Activated B cell treated with CpG ODN at 0.5 μM for 24 hours (primary cell): ENCODE data around the gene ADAM12. TPM values are rescaled to one million over a fixed set of nuclear protein-coding genes. Genes with fewer than 3 reads are reported as not detected.

Experiments
- ATAC-seq: fragments of 200-7000 bp; cut with Tn5 transposase; one replicate; pipeline ENCODE4 v1.10.0; 2021; ENCODE audit warnings: low read depth, mild to moderate bottlenecking, moderate library complexity
- CTCF ChIA-PET: fragments of 350-600 bp; sonication (Branson Sonifier 250); formaldehyde crosslinking; loops from one replicate; lab custom pipeline; 2021; ENCODE audit warnings: antibody characterized with exemption; lab: Charles Lee
- POLR2A ChIA-PET: fragments of 350-600 bp; sonication (Branson Sonifier 250); formaldehyde crosslinking; loops from one replicate; lab custom pipeline; 2021; ENCODE audit warnings: antibody characterized with exemption; lab: Charles Lee
- DNase-seq: peaks from one replicate; pipeline ENCODE4 v3.0.0; 2022
- H3K27ac Mint-ChIP-seq: one replicate; pipeline ENCODE4 v1.8.0; 2020; ENCODE audit warnings: mixed read lengths
- H3K27me3 Mint-ChIP-seq: one replicate; pipeline ENCODE4 v1.8.0; 2021; ENCODE audit warnings: mixed read lengths
- H3K36me3 Mint-ChIP-seq: one replicate; pipeline ENCODE4 v1.8.0; 2021; ENCODE audit warnings: low read depth, mixed read lengths
- H3K4me1 Mint-ChIP-seq: one replicate; pipeline ENCODE4 v1.8.0; 2021; ENCODE audit warnings: mixed read lengths
- H3K4me3 Mint-ChIP-seq: one replicate; pipeline ENCODE4 v1.8.0; 2020; ENCODE audit warnings: mild to moderate bottlenecking, mixed read lengths
- H3K9me3 Mint-ChIP-seq: one replicate; pipeline ENCODE4 v1.8.0; 2020; ENCODE audit warnings: mixed read lengths
- intact Hi-C: fragments of 100-400 bp; cut with micrococcal nuclease; formaldehyde crosslinking; loops from one replicate; pipeline ENCODE4 v1.15.1; 2024
- total RNA-seq: library from RNA; stranded (reverse); gene quantifications from 2 replicates; pipeline ENCODE4 v1.2.3, GENCODE V29; 2022
- TF ChIP-seq, protein P1 (sequence below): fragments of 200-600 bp; IDR thresholded peaks from one replicate; pipeline ENCODE4 v1.8.0; 2022; ENCODE audit warnings: antibody characterized with exemption, mild to moderate bottlenecking

The ADAM12 gene
- total RNA-seq, 1 donor from 2014 or later = 0.84 TPM

DNA sequence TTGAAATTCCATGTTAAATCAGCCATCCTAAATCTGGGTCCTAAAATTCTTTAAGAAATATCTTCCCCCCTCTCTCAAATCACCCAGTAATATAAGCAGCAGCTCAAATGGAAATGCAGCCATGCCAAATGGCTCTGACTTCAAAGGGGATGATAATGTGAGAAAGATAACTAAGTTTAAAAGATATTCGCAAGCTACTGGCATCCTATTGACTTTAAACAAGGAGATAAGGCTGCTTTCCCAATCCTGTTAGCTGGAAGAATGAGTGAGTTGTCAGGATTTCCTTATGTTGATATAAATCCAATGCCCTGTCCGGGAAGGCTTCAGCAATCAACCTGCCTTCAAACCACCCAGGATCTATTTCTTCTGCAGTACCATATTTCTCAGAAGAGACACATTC lies 320.0 kb downstream of the ADAM12 start:
- Mint-ChIP-seq H3K36me3 (no peaks in the 10 kb centered on the region), H3K9me3 (no peaks in the 10 kb centered on the region), H3K4me1 (no peaks in the 10 kb centered on the region), H3K27ac (no peak overlapping the region), H3K27me3 (peaks cover 1% of the 10 kb centered on the region), H3K4me3 (no peak overlapping the region)
- ChIA-PET POLR2A (no interaction called here), CTCF (no interaction called here)
- ATAC-seq (no peak), DNase-seq (no peak)
- TF ChIP-seq, protein P1, sequence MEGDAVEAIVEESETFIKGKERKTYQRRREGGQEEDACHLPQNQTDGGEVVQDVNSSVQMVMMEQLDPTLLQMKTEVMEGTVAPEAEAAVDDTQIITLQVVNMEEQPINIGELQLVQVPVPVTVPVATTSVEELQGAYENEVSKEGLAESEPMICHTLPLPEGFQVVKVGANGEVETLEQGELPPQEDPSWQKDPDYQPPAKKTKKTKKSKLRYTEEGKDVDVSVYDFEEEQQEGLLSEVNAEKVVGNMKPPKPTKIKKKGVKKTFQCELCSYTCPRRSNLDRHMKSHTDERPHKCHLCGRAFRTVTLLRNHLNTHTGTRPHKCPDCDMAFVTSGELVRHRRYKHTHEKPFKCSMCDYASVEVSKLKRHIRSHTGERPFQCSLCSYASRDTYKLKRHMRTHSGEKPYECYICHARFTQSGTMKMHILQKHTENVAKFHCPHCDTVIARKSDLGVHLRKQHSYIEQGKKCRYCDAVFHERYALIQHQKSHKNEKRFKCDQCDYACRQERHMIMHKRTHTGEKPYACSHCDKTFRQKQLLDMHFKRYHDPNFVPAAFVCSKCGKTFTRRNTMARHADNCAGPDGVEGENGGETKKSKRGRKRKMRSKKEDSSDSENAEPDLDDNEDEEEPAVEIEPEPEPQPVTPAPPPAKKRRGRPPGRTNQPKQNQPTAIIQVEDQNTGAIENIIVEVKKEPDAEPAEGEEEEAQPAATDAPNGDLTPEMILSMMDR = no peak
- intact Hi-C loops = no loop called here

DNA sequence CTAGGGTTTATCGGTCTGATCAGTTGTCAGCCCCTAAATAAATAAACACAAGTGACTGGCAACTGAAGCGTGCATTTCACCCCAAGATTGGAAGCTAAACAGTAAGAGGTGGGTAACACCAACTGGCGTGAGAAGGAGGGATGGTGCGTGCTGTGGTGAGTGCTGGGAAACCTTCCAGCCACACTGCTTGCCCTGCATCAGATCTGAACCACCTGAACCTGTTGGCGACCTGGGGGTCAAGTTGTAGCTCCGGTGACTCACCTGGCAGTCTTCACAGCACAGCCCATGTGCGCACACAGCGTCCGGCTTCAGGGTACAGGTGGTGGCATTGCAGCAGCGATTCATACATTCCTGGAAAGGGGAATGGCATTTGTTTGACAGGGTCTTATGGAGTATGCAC lies 321.8 kb downstream of the ADAM12 start:
- intact Hi-C loops = no loop called here
- Mint-ChIP-seq H3K36me3 (no peaks in the 10 kb centered on the region), H3K9me3 (no peaks in the 10 kb centered on the region), H3K27me3 (no peaks in the 10 kb centered on the region), H3K4me3 (no peak overlapping the region), H3K4me1 (no peaks in the 10 kb centered on the region), H3K27ac (no peak overlapping the region)
- CTCF ChIA-PET = no interaction called here
- TF ChIP-seq, protein P1 = no peak
- DNase-seq (no peak), ATAC-seq (no peak)
- POLR2A ChIA-PET = no interaction called here

DNA sequence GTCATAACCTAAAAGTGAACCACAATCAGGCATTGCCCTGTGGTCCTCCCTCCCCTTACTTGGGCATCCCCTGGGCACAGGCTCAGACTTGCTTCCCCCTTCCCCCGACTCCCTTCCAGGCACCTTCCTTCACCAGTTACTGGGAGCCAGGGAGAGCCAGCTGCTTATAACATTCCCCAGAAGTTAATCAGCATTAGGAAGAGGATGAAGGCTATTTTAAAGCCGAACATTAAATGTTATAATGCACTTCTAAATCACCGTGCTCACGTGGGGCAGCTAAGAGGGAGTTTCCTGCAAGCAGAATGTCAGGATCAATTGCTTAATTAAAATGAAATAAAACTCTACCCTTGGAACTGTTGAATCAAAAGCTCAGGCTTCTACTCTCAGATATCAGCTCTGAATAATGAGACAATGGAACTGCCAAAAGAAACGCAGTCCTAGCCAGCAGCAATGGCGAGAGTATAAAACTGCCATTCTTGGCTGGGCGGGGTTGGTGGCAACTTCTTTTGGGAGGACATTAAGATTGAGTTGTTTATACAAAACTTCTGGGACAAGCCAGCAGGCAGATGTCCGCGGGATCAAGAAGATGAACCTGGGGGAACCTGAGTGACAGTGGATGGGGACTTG lies 322.4 kb downstream of the ADAM12 start:
- Mint-ChIP-seq H3K4me3 (no peak overlapping the region), H3K27ac (no peak overlapping the region), H3K9me3 (no peaks in the 10 kb centered on the region), H3K36me3 (no peaks in the 10 kb centered on the region), H3K4me1 (no peaks in the 10 kb centered on the region), H3K27me3 (no peaks in the 10 kb centered on the region)
- ChIA-PET POLR2A (no interaction called here), CTCF (no interaction called here)
- TF ChIP-seq, protein P1 = no peak
- intact Hi-C loops = no loop called here
- DNase-seq = no peak
- ATAC-seq = no peak

DNA sequence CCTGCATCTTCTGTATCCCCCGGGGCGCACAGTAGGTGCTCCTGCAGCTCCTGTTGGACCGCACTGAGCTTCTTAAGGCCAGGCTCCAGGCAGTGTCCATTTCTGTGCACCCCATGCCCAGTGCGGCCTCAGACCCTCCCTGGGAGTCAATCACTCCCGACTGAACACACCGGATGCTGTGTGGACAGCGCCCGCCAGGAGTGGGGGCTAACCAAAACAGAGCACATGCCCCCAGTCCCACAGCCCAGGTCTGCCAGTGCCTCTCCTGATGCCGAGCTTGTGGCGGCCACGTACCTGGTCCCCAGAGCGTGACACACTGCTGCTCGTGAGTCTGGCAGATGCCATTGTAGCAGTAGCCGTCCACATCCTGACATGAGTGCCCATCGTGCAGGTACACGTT lies 323.8 kb downstream of the ADAM12 start:
- ATAC-seq (no peak), DNase-seq (no peak)
- TF ChIP-seq, protein P1 = no peak
- intact Hi-C loops = no loop called here
- CTCF ChIA-PET = interaction anchor here (1.2 kb wide), 1 partner anchor 440 kb away, joined by 3 read pairs; no protein-coding TSS in a partner anchor
- POLR2A ChIA-PET = interaction anchor here (1.9 kb wide), 1 partner anchor 23 kb away, joined by 7 read pairs; no protein-coding TSS in a partner anchor
- H3K4me1 Mint-ChIP-seq = no peaks in the 10 kb centered on the region
- H3K27ac Mint-ChIP-seq = no peak overlapping the region
- H3K9me3 Mint-ChIP-seq = no peaks in the 10 kb centered on the region
- H3K27me3 Mint-ChIP-seq = no peaks in the 10 kb centered on the region
- no peak overlapping the region for H3K4me3 Mint-ChIP-seq
- H3K36me3 Mint-ChIP-seq = no peaks in the 10 kb centered on the region

DNA sequence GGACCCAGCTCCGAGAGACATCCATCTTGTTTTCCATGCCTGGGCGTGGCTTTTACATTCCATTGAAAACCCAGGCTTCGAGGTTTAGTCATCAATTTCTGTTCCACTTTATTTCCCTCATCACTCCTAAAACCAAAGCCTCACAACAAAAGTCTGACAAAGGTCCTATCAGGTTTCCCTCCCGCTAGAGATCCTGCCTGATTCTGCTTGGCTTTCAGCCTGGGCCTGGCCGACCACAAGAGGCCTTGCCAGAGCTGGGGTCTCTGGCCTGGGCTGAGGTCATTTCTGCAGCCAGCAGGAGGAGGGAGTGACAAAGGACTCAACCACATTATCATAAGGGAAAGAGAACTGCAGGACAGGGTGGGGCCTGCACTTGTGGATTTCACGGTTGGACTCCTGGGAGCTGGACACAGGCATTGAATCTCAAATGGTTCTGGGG lies 324.9 kb downstream of the ADAM12 start:
- intact Hi-C loops = no loop called here
- TF ChIP-seq, protein P1 = no peak
- ATAC-seq (no peak), DNase-seq (no peak)
- no peaks in the 10 kb centered on the region for H3K27me3 Mint-ChIP-seq
- no peak overlapping the region for H3K27ac Mint-ChIP-seq
- H3K9me3 Mint-ChIP-seq = no peaks in the 10 kb centered on the region
- H3K36me3 Mint-ChIP-seq = no peaks in the 10 kb centered on the region
- POLR2A ChIA-PET = interaction anchor here (1.9 kb wide), 1 partner anchor 21 kb away, joined by 7 read pairs; no protein-coding TSS in a partner anchor
- CTCF ChIA-PET = interaction anchor here (1.2 to 1.5 kb wide), 2 partner anchors 81 to 441 kb away, joined by 3 to 5 read pairs; no protein-coding TSS in a partner anchor
- H3K4me3 Mint-ChIP-seq = no peak overlapping the region
- H3K4me1 Mint-ChIP-seq = peaks cover 5% of the 10 kb centered on the region
